Effector memory CD4-positive, alpha-beta T cell (primary cell): ENCODE results near the gene DNASE2.

Source experiments
- DNase-seq, 3 donors: peaks; one replicate each; pipeline ENCODE4 v3.0.0-alpha.2; 2020
- H3K27ac ChIP-seq: 2 replicates; pipeline ENCODE4 v1.7.0; 2013; ENCODE audit warnings: mild to moderate bottlenecking, low read length, moderate library complexity; ENCODE audit not compliant: insufficient read depth, poor library complexity, severe bottlenecking
- H3K27me3 ChIP-seq: replicated peaks from 2 replicates; pipeline ENCODE4 v1.7.0; 2013; ENCODE audit warnings: mild to moderate bottlenecking, low read length; ENCODE audit not compliant: insufficient read depth, control insufficient read depth, poor library complexity, severe bottlenecking
- H3K36me3 ChIP-seq: 2 replicates; pipeline ENCODE4 v1.7.0; 2013; ENCODE audit warnings: mild to moderate bottlenecking, low read length, moderate library complexity; ENCODE audit not compliant: control insufficient read depth, insufficient read depth
- H3K4me1 ChIP-seq: 2 replicates; pipeline ENCODE4 v1.7.0; 2013; ENCODE audit warnings: low read length, mild to moderate bottlenecking; ENCODE audit not compliant: control insufficient read depth, insufficient read depth, poor library complexity, severe bottlenecking
- H3K4me3 ChIP-seq: 2 replicates; pipeline ENCODE4 v1.7.0; 2013; ENCODE audit warnings: low read length, low read depth, mild to moderate bottlenecking; ENCODE audit not compliant: insufficient read depth, poor library complexity, severe bottlenecking
- H3K9me3 ChIP-seq: 2 replicates; pipeline ENCODE4 v1.7.0; 2013; ENCODE audit warnings: mild to moderate bottlenecking, low read length, moderate library complexity; ENCODE audit not compliant: control insufficient read depth

DNASE2 gene

DNA sequence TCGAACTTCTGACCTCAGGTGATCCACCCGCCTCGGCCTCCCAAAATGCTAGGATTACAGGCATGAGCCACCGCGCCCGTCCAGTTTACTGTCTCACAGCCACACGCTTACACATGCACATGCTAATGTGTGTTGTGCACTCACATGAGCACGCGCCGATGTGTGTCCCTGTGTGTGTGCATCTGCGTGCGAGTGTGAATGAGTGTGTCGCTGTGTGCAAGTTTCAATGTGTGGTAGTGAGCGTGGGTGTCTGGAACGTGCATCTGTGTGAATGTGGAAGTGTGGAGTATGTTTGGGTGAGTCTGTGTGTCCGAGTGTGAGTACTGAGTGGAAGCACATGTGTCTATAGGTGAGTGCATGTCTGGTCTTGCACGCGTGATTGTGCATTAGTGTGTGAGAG, 38.7 kb downstream of the DNASE2 start:
- Histone ChIP-seq H3K27me3 (peaks cover 44% of the 10 kb centered on the region), H3K9me3 (no peaks in the 10 kb centered on the region), H3K4me3 (no peak overlapping the region), H3K4me1 (peaks cover 23% of the 10 kb centered on the region), H3K36me3 (no peaks in the 10 kb centered on the region), H3K27ac (no peak overlapping the region)
- no peak for DNase-seq

- H3K9me3 ChIP-seq, result no peaks in the 10 kb centered on the region
- peaks cover 44% of the 10 kb centered on the region for H3K27me3 ChIP-seq
- H3K36me3 ChIP-seq, result no peaks in the 10 kb centered on the region
- peaks cover 18% of the 10 kb centered on the region for H3K4me1 ChIP-seq
- no peak overlapping the region for H3K4me3 ChIP-seq
- no peak overlapping the region for H3K27ac ChIP-seq
- DNase-seq, result no peak
These were observed 40.2 kb downstream of the DNASE2 start for GRCh38 chr19:12841094-12841493.

DNA sequence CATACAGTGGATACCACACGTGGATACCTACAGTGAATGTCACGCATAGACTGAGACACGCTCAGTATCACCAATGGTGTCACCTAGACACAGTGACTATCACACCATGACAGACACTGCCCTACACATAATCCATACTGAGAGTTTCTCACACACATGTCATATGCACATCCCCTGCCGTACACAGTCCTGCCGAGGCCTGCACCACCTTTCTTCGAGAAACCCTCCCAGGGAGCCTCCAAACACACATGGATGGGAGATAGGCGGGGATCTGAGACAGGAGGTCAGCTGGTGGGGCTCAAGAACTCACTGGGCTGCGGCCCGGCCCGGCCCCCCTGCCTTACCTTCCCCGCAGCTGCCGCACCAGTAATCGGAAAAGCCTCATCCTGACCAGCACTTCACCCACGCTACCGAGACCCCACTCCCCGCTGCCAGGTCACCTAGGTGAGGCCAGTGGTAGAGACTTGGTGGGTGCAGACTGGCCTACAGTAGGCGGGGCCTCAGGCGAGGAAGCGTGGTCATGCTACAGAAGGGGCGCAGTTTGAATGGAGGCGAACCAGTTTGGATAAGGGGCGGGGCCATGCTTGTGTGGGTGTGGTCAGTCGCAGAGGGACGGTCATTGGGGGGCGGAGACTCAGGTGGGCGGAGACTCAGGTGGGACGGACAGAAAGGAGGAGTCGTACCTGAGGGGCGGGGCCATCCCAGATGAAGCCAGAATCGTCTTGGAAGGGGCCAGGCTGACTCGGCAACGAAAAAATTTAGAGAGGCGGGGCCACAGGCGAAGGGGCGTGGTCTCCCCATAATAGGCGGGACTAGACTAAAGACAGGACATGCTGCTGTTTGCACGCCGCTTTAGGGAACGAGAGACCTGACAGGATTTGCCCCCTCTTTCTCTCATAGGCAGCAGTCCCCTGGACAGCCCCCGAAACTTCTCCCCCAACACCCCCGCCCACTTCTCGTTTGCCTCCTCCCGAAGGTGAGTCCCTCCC, 40.9 kb downstream of the DNASE2 start:
- H3K9me3 ChIP-seq, result no peaks in the 10 kb centered on the region
- H3K4me1 ChIP-seq, result peaks cover 18% of the 10 kb centered on the region
- no peaks in the 10 kb centered on the region for H3K36me3 ChIP-seq
- no peak overlapping the region for H3K27ac ChIP-seq
- H3K27me3 ChIP-seq, result peaks cover 50% of the 10 kb centered on the region
- no peak overlapping the region for H3K4me3 ChIP-seq
- peak in 2 of 3 donors; percentile 28 to 29 for DNase-seq

GRCh38 chr19:12838886-12839756, 42.1 kb downstream of the DNASE2 start:
- Histone ChIP-seq H3K4me1 (peaks cover 24% of the 10 kb centered on the region), H3K4me3 (peak overlapping the region; percentile 32), H3K36me3 (no peaks in the 10 kb centered on the region), H3K27me3 (peaks cover 63% of the 10 kb centered on the region), H3K9me3 (no peaks in the 10 kb centered on the region), H3K27ac (no peak overlapping the region)
- DNase-seq, result no peak

GRCh38 chr19:12838182-12838885, 42.9 kb downstream of the DNASE2 start, which contains the start of gene MAST1:
MAST1 (plus strand) TSS chr19:12838515; CDS start chr19:12838573, 58 bp downstream.
- Histone ChIP-seq H3K27me3 (peaks cover 69% of the 10 kb centered on the region), H3K36me3 (no peaks in the 10 kb centered on the region), H3K9me3 (no peaks in the 10 kb centered on the region), H3K4me3 (peak within 1 kb of the TSS; percentile 32), H3K27ac (no peak within 1 kb of the TSS), H3K4me1 (peaks cover 29% of the 10 kb centered on the region)
- peak; percentile 13 to 36 (median 14) for DNase-seq

- Histone ChIP-seq H3K27me3 (peaks cover 77% of the 10 kb centered on the region), H3K4me3 (no peak overlapping the region), H3K9me3 (no peaks in the 10 kb centered on the region), H3K27ac (no peak overlapping the region), H3K4me1 (peaks cover 38% of the 10 kb centered on the region), H3K36me3 (no peaks in the 10 kb centered on the region)
- no peak for DNase-seq
These were observed 44.0 kb downstream of the DNASE2 start for GRCh38 chr19:12837225-12837624.

GRCh38 chr19:12836529-12836863, 44.8 kb downstream of the DNASE2 start:
- Histone ChIP-seq H3K4me1 (peaks cover 40% of the 10 kb centered on the region), H3K36me3 (no peaks in the 10 kb centered on the region), H3K27me3 (peaks cover 83% of the 10 kb centered on the region), H3K9me3 (no peaks in the 10 kb centered on the region), H3K27ac (no peak overlapping the region), H3K4me3 (no peak overlapping the region)
- no peak for DNase-seq

DNA sequence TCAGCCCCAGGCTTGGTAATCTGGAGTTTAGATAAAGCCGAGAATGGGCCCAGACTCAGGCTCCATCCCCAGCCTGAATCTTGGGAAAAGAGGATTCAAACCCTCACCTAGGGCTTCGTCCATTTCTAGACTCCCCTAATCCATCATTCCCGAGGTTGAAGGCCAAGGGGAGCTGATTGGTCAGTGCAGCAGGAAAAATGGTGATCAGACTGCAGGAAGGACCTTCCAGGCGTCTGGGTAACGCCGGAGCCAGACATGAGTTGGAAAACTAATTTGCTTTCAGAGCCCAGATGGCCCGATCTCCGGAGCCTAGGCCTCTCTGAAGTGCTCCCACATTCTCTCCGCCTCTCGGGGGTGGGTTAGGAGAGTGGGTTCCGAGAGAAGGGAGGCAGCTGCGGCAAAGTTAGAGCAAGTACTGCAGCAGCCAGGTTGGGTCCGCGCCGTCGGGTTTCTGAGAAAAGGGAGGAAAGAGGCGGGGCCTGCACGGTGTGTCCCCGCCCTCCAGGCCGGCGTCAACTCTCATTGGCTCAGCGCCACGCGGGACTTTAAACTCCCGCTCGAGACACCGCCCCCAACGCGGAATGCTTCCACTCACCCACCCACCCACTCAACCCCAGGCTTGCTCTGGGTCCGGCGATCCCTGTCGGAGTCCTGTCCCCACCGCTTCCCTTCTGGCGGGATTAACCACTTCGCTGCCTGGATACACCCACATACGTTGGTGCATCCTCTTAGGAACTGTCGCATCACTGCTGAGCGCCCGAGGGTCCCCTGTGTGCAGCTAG, 46.1 kb downstream of the DNASE2 start:
- Histone ChIP-seq H3K27ac (no peak overlapping the region), H3K4me3 (no peak overlapping the region), H3K4me1 (peaks cover 30% of the 10 kb centered on the region), H3K27me3 (peaks cover 81% of the 10 kb centered on the region), H3K36me3 (no peaks in the 10 kb centered on the region), H3K9me3 (no peaks in the 10 kb centered on the region)
- DNase-seq, result no peak

DNA sequence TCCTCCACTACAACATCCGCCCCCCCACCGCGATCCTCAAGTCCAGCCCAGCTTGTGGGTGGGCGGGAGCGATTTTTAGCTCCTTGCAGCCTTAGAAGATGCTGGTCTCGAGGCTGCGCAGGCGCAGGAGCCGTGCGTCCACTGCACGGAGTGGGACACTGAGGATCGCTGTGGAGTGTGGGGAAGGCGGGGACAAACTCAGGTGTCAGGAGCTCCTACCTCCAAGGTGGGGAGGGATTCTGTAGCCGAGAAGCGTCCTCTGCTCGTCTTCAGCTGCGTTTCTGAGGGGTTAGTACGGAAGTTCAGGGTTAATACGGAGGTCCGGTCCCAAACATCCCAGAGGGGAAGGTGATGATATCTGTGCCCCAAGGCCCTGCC, 46.7 kb downstream of the DNASE2 start, which contains the start of gene RTBDN:
RTBDN (minus strand) TSS at position 14 of the 378 bp plus-strand sequence. CDS start 4,600 bp downstream, outside the sequence.
- Histone ChIP-seq H3K27me3 (peaks cover 84% of the 10 kb centered on the region), H3K27ac (no peak within 1 kb of the TSS), H3K4me1 (peaks cover 30% of the 10 kb centered on the region), H3K9me3 (no peaks in the 10 kb centered on the region), H3K4me3 (peak within 1 kb of the TSS; percentile 12), H3K36me3 (no peaks in the 10 kb centered on the region)
- DNase-seq, result no peak
